ENCODE measurements around the gene THRB.

DNA sequence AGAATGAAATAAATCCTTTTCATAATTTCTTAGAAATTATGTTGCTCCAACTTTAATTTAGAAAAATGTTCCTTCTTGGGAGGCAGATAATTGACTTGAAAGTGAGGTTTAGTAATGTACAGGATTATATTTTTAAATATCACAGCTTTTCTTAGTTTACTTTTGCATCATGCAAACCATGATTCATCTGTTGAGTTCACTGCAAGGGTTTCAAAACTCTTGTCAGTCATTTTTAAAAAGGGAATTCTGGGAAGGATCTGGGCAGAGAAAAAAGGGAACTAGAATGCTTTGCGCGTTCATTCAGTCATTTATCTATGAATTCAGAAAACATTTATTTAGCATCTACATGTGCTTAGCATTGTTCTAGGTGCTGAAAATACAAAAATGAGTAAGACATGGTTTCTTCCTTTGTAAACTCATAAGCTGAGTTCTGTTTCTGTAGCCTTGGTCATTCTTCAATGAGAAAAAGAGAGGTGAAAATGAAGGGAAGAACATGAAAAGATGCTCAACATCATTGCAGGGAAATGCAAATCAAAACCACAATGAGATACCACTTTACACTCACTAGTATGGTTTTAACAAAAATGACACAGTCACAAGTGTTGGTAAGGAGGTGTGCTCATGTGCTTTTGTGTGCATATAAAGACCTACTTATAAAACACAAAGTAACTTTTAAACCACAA is 340.5 kb downstream of the THRB start:
- TF ChIP-seq ZNF274 (IDR thresholded peaks at IDR 0.05; ENCODE audit: low read depth, low read length) (no peak), YY1 (IDR thresholded peaks at IDR 0.05; ENCODE audit: insufficient read depth, insufficient read length) (no peak)

Measured in NT2/D1 (cell line).